HL-60 (cell line): ENCODE data around the gene CCDC85C.

ENCODE experiments used
- CTCF ChIP-seq: IDR thresholded peaks from one replicate; pipeline ENCODE4 v1.5.1; 2011; ENCODE audit warnings: low read length, control low read depth, inconsistent platforms; ENCODE audit not compliant: insufficient read depth
- POLR2AphosphoS5 ChIP-seq: IDR thresholded peaks from 2 replicates; pipeline ENCODE4 v1.6.1; 2012; ENCODE audit warnings: low read depth
- REST ChIP-seq: IDR thresholded peaks from 2 replicates; pipeline ENCODE4 v1.6.1; 2012; ENCODE audit warnings: low read depth; ENCODE audit not compliant: insufficient replicate concordance

- TF ChIP-seq CTCF = no peak
- TF ChIP-seq POLR2AphosphoS5 = no peak
- no peak for TF ChIP-seq REST
These were observed 137.2 kb downstream of the CCDC85C start for GRCh38 chr14:99466758-99467157.
